ENCODE results near the gene ME3.
A peak's percentile ranks its signal among the peaks of the same experiment; 100 is the strongest.

Gene ME3

GRCh38 chr11:86672007-86672621 is at the start of gene ME3:
Gene ME3, minus strand, starts transcription at chr11:86672616.
- H3K4me3 Mint-ChIP-seq: peak within 1 kb of the TSS; percentile 77
- H3K9me3 Mint-ChIP-seq: no peaks in the 10 kb centered on the region
- peaks cover 54% of the 10 kb centered on the region for H3K27me3 Mint-ChIP-seq (ENCODE audit: low read depth, poor library complexity)
- H3K36me3 Mint-ChIP-seq (ENCODE audit: low read depth): no peaks in the 10 kb centered on the region
- peak; percentile 60 for DNase-seq
- no peak within 1 kb of the TSS for H3K27ac Mint-ChIP-seq
- TF ChIP-seq CTCF (IDR thresholded peaks at IDR 0.05): no peak
- peaks cover 13% of the 10 kb centered on the region for H3K4me1 Mint-ChIP-seq

- DNase-seq: no peak
- peaks cover 3% of the 10 kb centered on the region for H3K27me3 Mint-ChIP-seq (ENCODE audit: low read depth, poor library complexity)
- H3K27ac Mint-ChIP-seq: no peak overlapping the region
- H3K4me3 Mint-ChIP-seq: no peak overlapping the region
- TF ChIP-seq CTCF (IDR thresholded peaks at IDR 0.05): no peak
- peaks cover 7% of the 10 kb centered on the region for H3K4me1 Mint-ChIP-seq
- peaks cover 35% of the 10 kb centered on the region for H3K9me3 Mint-ChIP-seq
- H3K36me3 Mint-ChIP-seq (ENCODE audit: low read depth): peaks cover 13% of the 10 kb centered on the region
These were observed 49.6 kb upstream of the ME3 start for GRCh38 chr11:86722006-86722405.

GRCh38 chr11:86720546-86720945 is 48.1 kb upstream of the ME3 start:
- H3K36me3 Mint-ChIP-seq (ENCODE audit: low read depth): peaks cover 13% of the 10 kb centered on the region
- peaks cover 12% of the 10 kb centered on the region for H3K4me1 Mint-ChIP-seq
- H3K4me3 Mint-ChIP-seq: no peak overlapping the region
- TF ChIP-seq CTCF (IDR thresholded peaks at IDR 0.05): no peak
- H3K27me3 Mint-ChIP-seq (ENCODE audit: low read depth, poor library complexity): peaks cover 3% of the 10 kb centered on the region
- H3K27ac Mint-ChIP-seq: no peak overlapping the region
- H3K9me3 Mint-ChIP-seq: peaks cover 35% of the 10 kb centered on the region
- DNase-seq: no peak

- Mint-ChIP-seq H3K36me3 (ENCODE audit: low read depth) (peaks cover 13% of the 10 kb centered on the region), H3K27ac (no peak overlapping the region), H3K4me3 (no peak overlapping the region), H3K27me3 (ENCODE audit: low read depth, poor library complexity) (peaks cover 3% of the 10 kb centered on the region), H3K4me1 (peaks cover 15% of the 10 kb centered on the region), H3K9me3 (peaks cover 35% of the 10 kb centered on the region)
- no peak for TF ChIP-seq CTCF (IDR thresholded peaks at IDR 0.05)
- no peak for DNase-seq
These were observed 47.5 kb upstream of the ME3 start for GRCh38 chr11:86719781-86720463.

- peaks cover 15% of the 10 kb centered on the region for H3K4me1 Mint-ChIP-seq
These were observed 46.6 kb upstream of the ME3 start for GRCh38 chr11:86718999-86719398.

More at GRCh38 chr11:86718999-86719398, 46.6 kb upstream of the ME3 start:
- no peak overlapping the region for H3K4me3 Mint-ChIP-seq
- H3K27ac Mint-ChIP-seq: no peak overlapping the region
- H3K9me3 Mint-ChIP-seq: peaks cover 35% of the 10 kb centered on the region
- H3K27me3 Mint-ChIP-seq (ENCODE audit: low read depth, poor library complexity): peaks cover 3% of the 10 kb centered on the region
- peaks cover 13% of the 10 kb centered on the region for H3K36me3 Mint-ChIP-seq (ENCODE audit: low read depth)
- DNase-seq: no peak
- no peak for TF ChIP-seq CTCF (IDR thresholded peaks at IDR 0.05)
